H9 (cell line): ENCODE measurements around the gene PSTPIP1. TPM values are rescaled to one million over a fixed set of nuclear protein-coding genes. Genes with fewer than 3 reads are reported as not detected.

ENCODE experiments used
- DNase-seq: peaks from one replicate; pipeline ENCODE4 v3.0.0-alpha.2; 2017
- H2AFZ ChIP-seq: one replicate; pipeline ENCODE4 v1.6.1; 2013; ENCODE audit warnings: mild to moderate bottlenecking, low read length, control low read depth, moderate library complexity
- H2AK5ac ChIP-seq: 2 replicates; pipeline ENCODE4 v1.6.1; 2013; ENCODE audit warnings: low read length, control low read depth, mixed read lengths; ENCODE audit not compliant: insufficient read length
- H2BK120ac ChIP-seq: one replicate; pipeline ENCODE4 v1.6.1; 2013; ENCODE audit warnings: low read depth, mild to moderate bottlenecking, low read length, control low read depth, inconsistent platforms; ENCODE audit not compliant: poor library complexity, severe bottlenecking
- H2BK12ac ChIP-seq: 2 replicates; pipeline ENCODE4 v1.6.1; 2013; ENCODE audit warnings: low read length, control low read depth, mixed read lengths, low read depth; ENCODE audit not compliant: insufficient read length
- H2BK15ac ChIP-seq: 2 replicates; pipeline ENCODE4 v1.6.1; 2013; ENCODE audit warnings: low read depth, low read length, control low read depth
- H2BK20ac ChIP-seq: one replicate; pipeline ENCODE4 v1.6.1; 2013; ENCODE audit warnings: low read depth, mild to moderate bottlenecking, low read length, control low read depth, inconsistent platforms; ENCODE audit not compliant: poor library complexity, severe bottlenecking
- H2BK5ac ChIP-seq: 2 replicates; pipeline ENCODE4 v1.6.1; 2013; ENCODE audit warnings: low read length, control low read depth, mixed read lengths; ENCODE audit not compliant: insufficient read length
- H3K14ac ChIP-seq: 2 replicates; pipeline ENCODE4 v1.6.1; 2013; ENCODE audit warnings: low read length, control low read depth; ENCODE audit not compliant: insufficient read depth
- H3K18ac ChIP-seq: 2 replicates; pipeline ENCODE4 v1.6.1; 2013; ENCODE audit warnings: low read depth, mild to moderate bottlenecking, mixed read lengths, low read length, control low read depth; ENCODE audit not compliant: insufficient read length
- H3K23ac ChIP-seq: 2 replicates; pipeline ENCODE4 v1.6.1; 2013; ENCODE audit warnings: low read length, control low read depth, mixed read lengths, low read depth; ENCODE audit not compliant: insufficient read length
- H3K23me2 ChIP-seq: 2 replicates; pipeline ENCODE4 v1.6.1; 2013; ENCODE audit warnings: low read depth, mild to moderate bottlenecking, mixed read lengths, low read length, control low read depth; ENCODE audit not compliant: insufficient read length, poor library complexity, severe bottlenecking
- H3K27ac ChIP-seq: 2 replicates; pipeline ENCODE4 v1.5.1; 2013; ENCODE audit warnings: low read length, control low read depth, mixed read lengths, low read depth; ENCODE audit not compliant: insufficient read length
- H3K27me3 ChIP-seq: 2 replicates; pipeline ENCODE4 v1.6.1; 2013; ENCODE audit warnings: low read length, control low read depth, inconsistent platforms; ENCODE audit not compliant: insufficient read depth
- H3K4ac ChIP-seq: 2 replicates; pipeline ENCODE4 v1.6.1; 2013; ENCODE audit warnings: low read depth, mild to moderate bottlenecking, control low read depth, inconsistent platforms, low read length, moderate library complexity
- H3K4me1 ChIP-seq: 2 replicates; pipeline ENCODE4 v1.6.1; 2013; ENCODE audit warnings: low read length, control low read depth, inconsistent platforms; ENCODE audit not compliant: insufficient read depth
- H3K4me2 ChIP-seq: 2 replicates; pipeline ENCODE4 v1.6.1; 2013; ENCODE audit warnings: low read length, control low read depth, mixed read lengths; ENCODE audit not compliant: insufficient read length, insufficient read depth
- H3K56ac ChIP-seq: 2 replicates; pipeline ENCODE4 v1.6.1; 2013; ENCODE audit warnings: low read depth, mild to moderate bottlenecking, mixed read lengths, low read length, control low read depth; ENCODE audit not compliant: insufficient read length
- H3K79me1 ChIP-seq: 2 replicates; pipeline ENCODE4 v1.6.1; 2013; ENCODE audit warnings: low read depth, mild to moderate bottlenecking, moderate library complexity, low read length, control low read depth, inconsistent platforms; ENCODE audit not compliant: insufficient read depth, poor library complexity, severe bottlenecking
- H3K79me2 ChIP-seq: 2 replicates; pipeline ENCODE4 v1.6.1; 2013; ENCODE audit warnings: low read length, control low read depth, inconsistent platforms; ENCODE audit not compliant: insufficient read depth
- H3K9ac ChIP-seq: 2 replicates; pipeline ENCODE4 v1.6.1; 2013; ENCODE audit warnings: low read length, control low read depth, mixed read lengths; ENCODE audit not compliant: insufficient read length; ENCODE audit errors: extremely low read depth
- H3K9me3 ChIP-seq: one replicate; pipeline ENCODE4 v1.6.1; 2013; ENCODE audit warnings: low read depth, low read length, inconsistent platforms; ENCODE audit not compliant: control insufficient read depth
- H3T11ph ChIP-seq: one replicate; pipeline ENCODE4 v1.6.1; 2013; ENCODE audit warnings: mild to moderate bottlenecking, low read length, control low read depth, inconsistent platforms
- H4K20me1 ChIP-seq: one replicate; pipeline ENCODE4 v1.6.1; 2013; ENCODE audit not compliant: control insufficient read depth, insufficient read length, insufficient read depth
- H4K5ac ChIP-seq: 2 replicates; pipeline ENCODE4 v1.6.1; 2013; ENCODE audit warnings: low read depth, mild to moderate bottlenecking, mixed read lengths, low read length, control low read depth; ENCODE audit not compliant: insufficient read length
- H4K8ac ChIP-seq: replicated peaks from 2 replicates; pipeline ENCODE4 v1.6.1; 2013; ENCODE audit warnings: low read length, control low read depth, mixed read lengths, low read depth; ENCODE audit not compliant: insufficient read length
- H4K91ac ChIP-seq: 2 replicates; pipeline ENCODE4 v1.6.1; 2013; ENCODE audit warnings: low read depth, mild to moderate bottlenecking, moderate library complexity, mixed read lengths, low read length, control low read depth; ENCODE audit not compliant: insufficient read length
- H3K27ac Mint-ChIP-seq, 3 experiments: 2 replicates in 2 of 3; 3 replicates in 1 of 3; pipeline ENCODE4 v1.8.0; 2020 to 2021; ENCODE audit warnings: mixed read lengths in 3 of 3, mild to moderate bottlenecking in 1 of 3, moderate library complexity in 1 of 3
- H3K27me3 Mint-ChIP-seq: 2 replicates; pipeline ENCODE4 v1.8.0; 2021; ENCODE audit warnings: low read depth, mild to moderate bottlenecking, moderate library complexity, mixed read lengths
- H3K36me3 Mint-ChIP-seq, 3 experiments: 2 replicates in 2 of 3; 3 replicates in 1 of 3; pipeline ENCODE4 v1.8.0; 2020 to 2021; ENCODE audit warnings: low read depth in 3 of 3, mixed read lengths in 3 of 3; ENCODE audit not compliant: insufficient read depth in 1 of 3
- H3K4me1 Mint-ChIP-seq, 2 experiments: 2 replicates each; pipeline ENCODE4 v1.8.0; 2020; ENCODE audit warnings: mixed read lengths in 2 of 2
- H3K4me3 Mint-ChIP-seq, 2 experiments: 2 replicates in 1 of 2; 3 replicates in 1 of 2; pipeline ENCODE4 v1.8.0; 2020 to 2021; ENCODE audit warnings: mild to moderate bottlenecking in 2 of 2, mixed read lengths in 2 of 2, moderate library complexity in 1 of 2
- H3K9me3 Mint-ChIP-seq, 2 experiments: 2 replicates in 1 of 2; 3 replicates in 1 of 2; pipeline ENCODE4 v1.8.0; 2020; ENCODE audit warnings: mild to moderate bottlenecking in 2 of 2, mixed read lengths in 2 of 2, moderate library complexity in 1 of 2
- WGBS: extraction: QIAGEN DNeasy Blood & Tissue Kit; methylation state at CpG from one replicate; pipeline ENCODE4 v1.1.7; 2013; ENCODE audit warnings: missing lambda C conversion rate, low lambda C conversion rate, mixed read lengths; ENCODE audit not compliant: insufficient read length; ENCODE audit errors: extremely low coverage; 5-methylcytosine and 5-hydroxymethylcytosine counted together
- total RNA-seq: library from RNA; stranded (reverse); gene quantifications from 2 replicates; pipeline ENCODE4 v1.2.1, GENCODE V29; 2021
- TF ChIP-seq, protein P1 (sequence below): fragments of 200-600 bp; sonication (generic); conservative IDR thresholded peaks from 3 replicates; pipeline ENCODE4 v1.8.0; 2021; ENCODE audit warnings: antibody characterized with exemption, mild to moderate bottlenecking

Gene PSTPIP1
- total RNA-seq, 1 experiment from 2014 or later, result 1.8 TPM

DNA sequence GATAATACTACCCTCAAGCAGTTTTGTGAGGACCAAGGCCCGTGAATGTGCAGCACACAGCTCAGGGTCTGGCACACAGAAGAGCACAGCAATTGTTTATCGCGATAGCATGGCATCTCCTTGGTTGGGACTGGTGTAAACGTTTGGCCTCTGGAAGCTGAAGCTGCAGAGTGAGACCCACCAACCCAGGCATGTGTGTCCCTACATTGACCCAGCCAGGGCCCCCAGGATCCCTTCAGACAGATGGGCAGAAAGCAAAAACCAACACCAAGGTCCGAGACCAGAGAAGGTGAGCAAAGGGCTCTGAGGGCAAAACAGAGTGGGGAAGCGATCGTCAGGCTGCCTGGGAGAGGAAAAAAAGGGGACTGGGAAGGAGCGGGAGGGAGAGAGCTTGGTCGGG is 12.6 kb upstream of the PSTPIP1 start:
- Histone ChIP-seq H4K20me1 (no peaks in the 10 kb centered on the region), H3K9me3 (no peaks in the 10 kb centered on the region), H3K27ac (no peak overlapping the region), H3K79me1 (no peaks in the 10 kb centered on the region), H3K18ac (no peak overlapping the region), H2BK20ac (no peak overlapping the region), H2AFZ (no peak overlapping the region), H4K8ac (no peak overlapping the region), H3K23me2 (no peaks in the 10 kb centered on the region), H3T11ph (no peak overlapping the region), H3K4me2 (no peak overlapping the region), H3K56ac (no peak overlapping the region), H3K79me2 (no peaks in the 10 kb centered on the region), H4K91ac (no peak overlapping the region), H3K4me1 (no peaks in the 10 kb centered on the region), H3K23ac (no peak overlapping the region), H3K4ac (no peak overlapping the region), H3K9ac (no peak overlapping the region), H2BK5ac (no peak overlapping the region), H2BK12ac (no peak overlapping the region), H2BK120ac (no peak overlapping the region), H3K14ac (no peak overlapping the region; the same call in 1 of the 2 replicates), H2BK15ac (no peak overlapping the region), H3K27me3 (no peaks in the 10 kb centered on the region), H4K5ac (no peak overlapping the region), H2AK5ac (no peak overlapping the region)
- H3K36me3 Mint-ChIP-seq, result peaks cover 0 to 6% (median 4%) of the 10 kb centered on the region in 3 experiments; a peak in 2 of 7 replicates
- H3K27me3 Mint-ChIP-seq, result peaks cover 2% of the 10 kb centered on the region; the same call in 1 of the 2 replicates
- H3K27ac Mint-ChIP-seq, result peak overlapping the region in 1 of 3 experiments; percentile 66; a peak in 1 of 7 replicates
- no peak for DNase-seq
- H3K4me1 Mint-ChIP-seq, result peaks cover 6 to 14% of the 10 kb centered on the region in 2 experiments
- H3K4me3 Mint-ChIP-seq, result no peak overlapping the region
- TF ChIP-seq, protein P1, sequence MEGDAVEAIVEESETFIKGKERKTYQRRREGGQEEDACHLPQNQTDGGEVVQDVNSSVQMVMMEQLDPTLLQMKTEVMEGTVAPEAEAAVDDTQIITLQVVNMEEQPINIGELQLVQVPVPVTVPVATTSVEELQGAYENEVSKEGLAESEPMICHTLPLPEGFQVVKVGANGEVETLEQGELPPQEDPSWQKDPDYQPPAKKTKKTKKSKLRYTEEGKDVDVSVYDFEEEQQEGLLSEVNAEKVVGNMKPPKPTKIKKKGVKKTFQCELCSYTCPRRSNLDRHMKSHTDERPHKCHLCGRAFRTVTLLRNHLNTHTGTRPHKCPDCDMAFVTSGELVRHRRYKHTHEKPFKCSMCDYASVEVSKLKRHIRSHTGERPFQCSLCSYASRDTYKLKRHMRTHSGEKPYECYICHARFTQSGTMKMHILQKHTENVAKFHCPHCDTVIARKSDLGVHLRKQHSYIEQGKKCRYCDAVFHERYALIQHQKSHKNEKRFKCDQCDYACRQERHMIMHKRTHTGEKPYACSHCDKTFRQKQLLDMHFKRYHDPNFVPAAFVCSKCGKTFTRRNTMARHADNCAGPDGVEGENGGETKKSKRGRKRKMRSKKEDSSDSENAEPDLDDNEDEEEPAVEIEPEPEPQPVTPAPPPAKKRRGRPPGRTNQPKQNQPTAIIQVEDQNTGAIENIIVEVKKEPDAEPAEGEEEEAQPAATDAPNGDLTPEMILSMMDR, result no peak
- no CpG with 5 or more reads among the region's 9 CpGs for WGBS
- H3K9me3 Mint-ChIP-seq, result peaks cover 6 to 7% of the 10 kb centered on the region in 2 experiments; a peak in 2 of 5 replicates
